Hepatocyte (in vitro differentiated cells): Measurements from ENCODE around the gene NDST3. TPM values are rescaled to one million over a fixed set of nuclear protein-coding genes. Genes with fewer than 3 reads are reported as not detected.

Source experiments
- DNase-seq: peaks from one replicate; pipeline ENCODE4 v3.0.0-alpha.2; 2016; ENCODE audit warnings: low spot score
- H2AFZ ChIP-seq: fragments of 200-600 bp; sonication (generic); 2 replicates; pipeline ENCODE4 v1.6.0; 2016; ENCODE audit warnings: antibody characterized with exemption, mild to moderate bottlenecking
- H3K27ac ChIP-seq: fragments of 200-600 bp; sonication (generic); 2 replicates; pipeline ENCODE4 v1.5.1; 2016; ENCODE audit warnings: mild to moderate bottlenecking
- H3K27me3 ChIP-seq: fragments of 200-600 bp; sonication (generic); 2 replicates; pipeline ENCODE4 v1.6.1; 2016
- H3K36me3 ChIP-seq: fragments of 200-600 bp; sonication (generic); replicated peaks from 2 replicates; pipeline ENCODE4 v1.5.1; 2016; ENCODE audit warnings: low read depth; ENCODE audit not compliant: insufficient read depth
- H3K4me1 ChIP-seq: fragments of 200-600 bp; sonication (generic); 2 replicates; pipeline ENCODE4 v1.5.1; 2016; ENCODE audit warnings: mild to moderate bottlenecking, moderate library complexity; ENCODE audit not compliant: insufficient read depth
- H3K4me2 ChIP-seq: fragments of 200-600 bp; sonication (generic); 2 replicates; pipeline ENCODE4 v1.6.0; 2016
- H3K4me3 ChIP-seq: fragments of 200-600 bp; sonication (generic); 2 replicates; pipeline ENCODE4 v1.5.1; 2016; ENCODE audit warnings: mild to moderate bottlenecking
- H3K79me2 ChIP-seq: fragments of 200-600 bp; sonication (generic); 2 replicates; pipeline ENCODE4 v1.6.0; 2017; ENCODE audit warnings: mild to moderate bottlenecking
- H3K9me2 ChIP-seq: fragments of 200-600 bp; sonication (generic); replicated peaks from 2 replicates; pipeline ENCODE4 v1.6.0; 2017; ENCODE audit warnings: mild to moderate bottlenecking; ENCODE audit not compliant: insufficient read depth
- H3K9me3 ChIP-seq: fragments of 200-600 bp; sonication (generic); 2 replicates; pipeline ENCODE4 v1.5.1; 2016; ENCODE audit warnings: low read depth, mild to moderate bottlenecking
- H4K20me1 ChIP-seq: fragments of 200-600 bp; sonication (generic); 2 replicates; pipeline ENCODE4 v1.6.0; 2016; ENCODE audit warnings: mild to moderate bottlenecking; ENCODE audit not compliant: insufficient read depth, poor library complexity, severe bottlenecking
- CTCF ChIP-seq: fragments of 200-600 bp; sonication (generic); IDR thresholded peaks from 2 replicates; pipeline ENCODE4 v1.5.1; 2016; ENCODE audit warnings: antibody characterized with exemption, mild to moderate bottlenecking; ENCODE audit not compliant: poor library complexity
- EZH2 ChIP-seq: fragments of 200-600 bp; sonication (generic); IDR thresholded peaks from 2 replicates; pipeline ENCODE4 v1.6.1; 2016; ENCODE audit warnings: antibody characterized with exemption, mild to moderate bottlenecking, borderline replicate concordance
- EZH2phosphoT487 ChIP-seq: fragments of 200-600 bp; sonication (generic); IDR thresholded peaks from one replicate; pipeline ENCODE4 v1.6.1; 2018; ENCODE audit warnings: antibody characterized with exemption, mild to moderate bottlenecking, low read depth, moderate library complexity; ENCODE audit not compliant: unreplicated experiment, severe bottlenecking
- WGBS: methylation state at CpG from one replicate; pipeline ENCODE4 v1.1.6; 2016; ENCODE audit warnings: low lambda C conversion rate; ENCODE audit errors: missing lambda C conversion rate; 5-methylcytosine and 5-hydroxymethylcytosine counted together
- polyA plus RNA-seq: library from polyadenylated mRNA; unstranded; fragments of >200 nt; fragmentation: Nextera tagmentation; extraction: Ambion mirVana; gene quantifications from 2 replicates; pipeline ENCODE4 v1.2.1, GENCODE V29; 2016
- total RNA-seq: library from RNA; depleted of rRNA; stranded (reverse); fragments of >200 nt; gene quantifications from 2 replicates; pipeline ENCODE4 v1.2.3, GENCODE V29; 2014

Gene NDST3
- total and polyA plus RNA-seq, 2 experiments from 2014 or later: 1.3 to 1.6 TPM

- no peak overlapping the region for H3K27ac ChIP-seq
- no peak overlapping the region for H2AFZ ChIP-seq
- no peak for TF ChIP-seq CTCF
- no peak for TF ChIP-seq EZH2phosphoT487
- no peak for TF ChIP-seq EZH2
- no peaks in the 10 kb centered on the region for H3K36me3 ChIP-seq
- 72% methylated on average over 2 of the region's 2 CpGs for WGBS
- H3K9me2 ChIP-seq: no peaks in the 10 kb centered on the region
- no peak overlapping the region for H3K4me3 ChIP-seq
- H3K27me3 ChIP-seq: peaks cover 28% of the 10 kb centered on the region
- no peaks in the 10 kb centered on the region for H3K9me3 ChIP-seq
- no peak for DNase-seq
- H3K4me1 ChIP-seq: peaks cover 3% of the 10 kb centered on the region
- H3K79me2 ChIP-seq: no peaks in the 10 kb centered on the region
- H3K4me2 ChIP-seq: no peak overlapping the region
- no peaks in the 10 kb centered on the region for H4K20me1 ChIP-seq
Observed at GRCh38 chr4:118036336-118036735, 2.0 kb downstream of the NDST3 start.

GRCh38 chr4:118037955-118038354, 3.7 kb downstream of the NDST3 start:
- H3K4me3 ChIP-seq: no peak overlapping the region
- WGBS: 100% methylated on average over 1 of the region's 1 CpG
- H3K9me3 ChIP-seq: no peaks in the 10 kb centered on the region
- no peak for TF ChIP-seq EZH2
- TF ChIP-seq EZH2phosphoT487: no peak
- no peak for TF ChIP-seq CTCF
- H3K4me1 ChIP-seq: peaks cover 2% of the 10 kb centered on the region
- H4K20me1 ChIP-seq: no peaks in the 10 kb centered on the region
- no peaks in the 10 kb centered on the region for H3K36me3 ChIP-seq
- no peak overlapping the region for H2AFZ ChIP-seq
- no peak overlapping the region for H3K27ac ChIP-seq
- no peak for DNase-seq
- no peaks in the 10 kb centered on the region for H3K9me2 ChIP-seq
- peaks cover 17% of the 10 kb centered on the region for H3K27me3 ChIP-seq
- H3K4me2 ChIP-seq: no peak overlapping the region
- no peaks in the 10 kb centered on the region for H3K79me2 ChIP-seq

GRCh38 chr4:118046323-118046722, 12.0 kb downstream of the NDST3 start:
- no peaks in the 10 kb centered on the region for H3K4me1 ChIP-seq
- H3K79me2 ChIP-seq: no peaks in the 10 kb centered on the region
- no peak overlapping the region for H3K4me2 ChIP-seq
- H3K27me3 ChIP-seq: no peaks in the 10 kb centered on the region
- peaks cover 8% of the 10 kb centered on the region for H3K9me3 ChIP-seq
- WGBS: 82% methylated on average over 2 of the region's 2 CpGs
- peaks cover 2% of the 10 kb centered on the region for H3K36me3 ChIP-seq
- H4K20me1 ChIP-seq: no peaks in the 10 kb centered on the region
- H3K9me2 ChIP-seq: no peaks in the 10 kb centered on the region
- H3K4me3 ChIP-seq: no peak overlapping the region
- no peak overlapping the region for H3K27ac ChIP-seq
- DNase-seq: no peak
- TF ChIP-seq EZH2 (no peak), EZH2phosphoT487 (no peak), CTCF (no peak)
- H2AFZ ChIP-seq: no peak overlapping the region

GRCh38 chr4:118047043-118047442, 12.8 kb downstream of the NDST3 start:
- WGBS: 96% methylated on average over 3 of the region's 3 CpGs
- peaks cover 8% of the 10 kb centered on the region for H3K9me3 ChIP-seq

More at GRCh38 chr4:118047043-118047442, 12.8 kb downstream of the NDST3 start:
- Histone ChIP-seq H4K20me1 (no peaks in the 10 kb centered on the region), H3K79me2 (no peaks in the 10 kb centered on the region), H3K36me3 (peaks cover 2% of the 10 kb centered on the region), H3K27me3 (no peaks in the 10 kb centered on the region), H3K4me1 (no peaks in the 10 kb centered on the region), H3K9me2 (no peaks in the 10 kb centered on the region), H3K4me3 (no peak overlapping the region), H3K4me2 (no peak overlapping the region), H3K27ac (no peak overlapping the region), H2AFZ (no peak overlapping the region)
- no peak for DNase-seq
- TF ChIP-seq CTCF: no peak
